GM19455 (cell line): Measurements from ENCODE around the gene CD247.

Experiments used
- ATAC-seq: cut with Tn5 transposase; IDR thresholded peaks from one replicate; pipeline ENCODE4 v1.9.1; 2021; ENCODE audit not compliant: unreplicated experiment

Gene CD247

GRCh38 chr1:167440776-167441175 is 77.6 kb downstream of the CD247 start:
- no peak for ATAC-seq

- no peak for ATAC-seq
These were observed 78.0 kb downstream of the CD247 start for GRCh38 chr1:167440345-167440744.

- peak; percentile 54 for ATAC-seq
These were observed 78.9 kb downstream of the CD247 start for GRCh38 chr1:167439301-167439988.

- no peak for ATAC-seq
These were observed 79.9 kb downstream of the CD247 start for GRCh38 chr1:167438171-167439138.

- ATAC-seq, result no peak
These were observed 82.8 kb downstream of the CD247 start for GRCh38 chr1:167435484-167435883.

- ATAC-seq, result no peak
These were observed 84.0 kb downstream of the CD247 start for GRCh38 chr1:167434306-167434705.

- ATAC-seq, result no peak
These were observed 84.4 kb downstream of the CD247 start for GRCh38 chr1:167433884-167434283.

GRCh38 chr1:167432780-167433179 is 85.5 kb downstream of the CD247 start:
- ATAC-seq, result no peak

GRCh38 chr1:167431909-167432650 is 86.2 kb downstream of the CD247 start:
- ATAC-seq, result no peak

- no peak for ATAC-seq
These were observed 86.9 kb downstream of the CD247 start for GRCh38 chr1:167431261-167431908.

GRCh38 chr1:167430849-167431242 is 87.5 kb downstream of the CD247 start:
- ATAC-seq, result no peak

- peak; percentile 57 for ATAC-seq
These were observed 88.0 kb downstream of the CD247 start for GRCh38 chr1:167430134-167430848.

GRCh38 chr1:167429612-167430011 is 88.7 kb downstream of the CD247 start:
- ATAC-seq, result peak; percentile 25

GRCh38 chr1:167428395-167428794 is 89.9 kb downstream of the CD247 start:
- ATAC-seq, result no peak

GRCh38 chr1:167427848-167428247 is 90.5 kb downstream of the CD247 start:
- no peak for ATAC-seq

GRCh38 chr1:167426716-167427115 is 91.6 kb downstream of the CD247 start:
- ATAC-seq, result no peak

- ATAC-seq, result no peak
These were observed 92.8 kb downstream of the CD247 start for GRCh38 chr1:167425482-167425881.

GRCh38 chr1:167423684-167424619 is 94.4 kb downstream of the CD247 start:
- ATAC-seq, result no peak

GRCh38 chr1:167420510-167420909 is 97.8 kb downstream of the CD247 start:
- ATAC-seq, result no peak
